PC-9 (cell line): Measurements from ENCODE around the gene LSP1.

Source experiments
- CTCF ChIP-seq: fragments of 200-600 bp; sonication (generic); conservative IDR thresholded peaks from 2 replicates; pipeline ENCODE4 v1.6.1; 2017; ENCODE audit warnings: mixed run types, antibody characterized with exemption, mild to moderate bottlenecking, moderate library complexity
- EZH2 ChIP-seq: fragments of 200-600 bp; sonication (generic); IDR thresholded peaks from 2 replicates; pipeline ENCODE4 v1.8.0; 2017; ENCODE audit warnings: antibody characterized with exemption, low read depth

- TF ChIP-seq CTCF (no peak), EZH2 (no peak)
These were observed 24.6 kb downstream of the LSP1 start for GRCh38 chr11:1877211-1878136.
